K562 (cell line): ENCODE results near the gene VPS9D1. TPM values are rescaled to one million over a fixed set of nuclear protein-coding genes. Genes with fewer than 3 reads are reported as not detected.

Experiments
- BCL6 ChIP-seq: fragments of 250-450 bp; sonication (Bioruptor Pico); IDR thresholded peaks from 2 replicates; pipeline ENCODE4 v1.4.0; 2020
- ELF1 ChIP-seq: fragments of 200-800 bp; sonication (Bioruptor generic); IDR thresholded peaks from 2 replicates; pipeline ENCODE4 v1.6.1; 2016; ENCODE audit warnings: missing genetic modification characterization, missing compliant biosample characterization
- EZH2 ChIP-seq: IDR thresholded peaks from 2 replicates; pipeline ENCODE4 v1.6.1; 2012; ENCODE audit warnings: low read depth, mild to moderate bottlenecking, inconsistent platforms, low read length, borderline replicate concordance
- HDAC6 ChIP-seq: IDR thresholded peaks from 2 replicates; pipeline ENCODE4 v1.6.1; 2012; ENCODE audit warnings: low read depth, mild to moderate bottlenecking, control low read depth, inconsistent platforms, low read length, moderate library complexity
- KLF1 ChIP-seq: fragments of 450-650 bp; IDR thresholded peaks from 2 replicates; pipeline ENCODE4 v1.6.1; 2016; ENCODE audit warnings: missing genetic modification characterization, missing compliant biosample characterization
- MTA3 ChIP-seq: fragments of 450-650 bp; formaldehyde crosslinking; IDR thresholded peaks from 2 replicates; pipeline ENCODE4 v1.6.1; 2017; ENCODE audit warnings: mild to moderate bottlenecking, borderline replicate concordance
- PATZ1 ChIP-seq: fragments of 250-450 bp; sonication (Bioruptor Pico); IDR thresholded peaks from 2 replicates; pipeline ENCODE4 v1.5.0; 2020; ENCODE audit warnings: mild to moderate bottlenecking, borderline replicate concordance
- SLC30A9 ChIP-seq: fragments of 250-450 bp; sonication (Bioruptor Pico); IDR thresholded peaks from 2 replicates; pipeline ENCODE4 v1.8.0; 2022; ENCODE audit warnings: mild to moderate bottlenecking, moderate library complexity
- SP2 ChIP-seq: IDR thresholded peaks from 2 replicates; pipeline ENCODE4 v1.6.1; 2011; ENCODE audit warnings: mild to moderate bottlenecking, low read depth, low read length, moderate library complexity; ENCODE audit not compliant: poor library complexity, severe bottlenecking; ENCODE audit errors: extremely low read depth
- TAF1 ChIP-seq: IDR thresholded peaks from 2 replicates; pipeline ENCODE4 v1.6.1; 2011; ENCODE audit warnings: mild to moderate bottlenecking, low read length, moderate library complexity; ENCODE audit not compliant: insufficient read depth, control insufficient read depth, severe bottlenecking; ENCODE audit errors: extremely low read depth
- ZBTB11 ChIP-seq, 3 experiments: fragments of 200-800 bp in 1 of 3; fragments of 250-450 bp in 1 of 3; fragments of 450-650 bp in 1 of 3; sonication (Bioruptor Pico) in 1 of 3; sonication (Bioruptor generic) in 1 of 3; formaldehyde crosslinking in 1 of 3; IDR thresholded peaks; 2 replicates each; pipeline versions ENCODE4 v1.6.1 to v1.8.0; 2016 to 2022; ENCODE audit warnings: mild to moderate bottlenecking in 2 of 3, missing genetic modification characterization in 2 of 3, missing compliant biosample characterization in 1 of 3, moderate library complexity in 1 of 3
- ZNF318 ChIP-seq, 2 experiments: fragments of 450-650 bp; IDR thresholded peaks; 2 replicates each; pipeline ENCODE4 v1.6.1; 2016; ENCODE audit warnings: mild to moderate bottlenecking in 2 of 2, borderline replicate concordance in 1 of 2, low read depth in 1 of 2, moderate library complexity in 1 of 2
- polyA plus RNA-seq, 8 experiments: library from polyadenylated mRNA; depleted of rRNA in 4 of 8; stranded (reverse) in 5 of 8; unstranded in 3 of 8; fragments of >200 nt; fragmentation: Nextera tagmentation in 2 of 8; fragmentation: Illumina TruSeq in 1 of 8; extraction: Ambion mirVana in 2 of 8; extraction: Trizol in 1 of 8; gene quantifications; 2 replicates each; pipeline versions ENCODE4 v1.2.1 to v1.2.3, GENCODE V29; 2011 to 2014; ENCODE audit warnings: inconsistent platforms in 1 of 8, missing spikeins in 1 of 8
- total RNA-seq, 7 experiments: library from RNA; depleted of rRNA in 6 of 7; stranded (reverse); fragments of >200 nt in 6 of 7; fragmentation: Illumina TruSeq in 2 of 7; extraction: Trizol in 2 of 7; gene quantifications; 2 replicates each; pipeline versions ENCODE4 v1.2.1 to v1.2.3, GENCODE V29; 2011 to 2021; ENCODE audit warnings: low replicate concordance in 1 of 7

Gene VPS9D1
- total and polyA plus RNA-seq, 9 of the 15 experiments (the other 6 are each of a cell fraction or from before 2014, with no cell fraction given): 0.33 to 3.1 (median 1.1) TPM

GRCh38 chr16:89686520-89687091 is 34.1 kb downstream of the VPS9D1 start, which contains the start of gene CDK10 (continued):
- TF ChIP-seq PATZ1 (CRISPR knock-in tag): no peak
- TF ChIP-seq SP2: no peak
- TF ChIP-seq BCL6: no peak
- TF ChIP-seq ELF1: peak; percentile 87
- no peak for TF ChIP-seq HDAC6
- TF ChIP-seq ZBTB11 (CRISPR knock-in tag; IDR thresholded peaks at IDR 0.05): 0 out of 6 replicates have a peak, but pooled peaks of 1 of the 3 experiments have one; percentile 29
- TF ChIP-seq KLF1: no peak
- TF ChIP-seq ZNF318 (IDR thresholded peaks at IDR 0.05; ENCODE audit: borderline replicate concordance in 1 of 2, low read depth in 1 of 2): no peak
- TF ChIP-seq EZH2: no peak
- TF ChIP-seq TAF1: peak; percentile 13
- TF ChIP-seq SLC30A9 (CRISPR knock-in tag): no peak
- peak; percentile 30; the same call in 1 of the 2 replicates for TF ChIP-seq MTA3
